ENCODE measurements around the gene EXOC2.

EXOC2 gene

DNA sequence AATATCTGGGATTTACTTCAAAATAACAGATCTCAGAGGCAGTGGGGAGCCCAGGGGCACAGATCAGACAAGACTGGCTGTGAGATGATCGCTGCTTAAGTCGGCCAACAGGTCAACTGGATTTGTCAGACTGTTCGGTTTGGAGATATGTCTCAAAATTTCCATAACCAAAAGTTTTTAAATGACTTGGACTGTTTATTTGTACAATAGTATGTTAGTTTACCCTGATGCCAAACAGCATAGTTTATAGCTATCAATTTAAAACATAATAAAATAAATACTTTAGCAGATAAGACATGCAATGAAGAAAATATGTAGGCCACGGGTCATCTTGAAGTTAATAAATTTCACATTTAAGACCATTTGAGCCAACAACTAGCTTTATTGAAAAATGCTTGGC, 174.7 kb downstream of the EXOC2 start:
- no peak overlapping the region for H3K4me3 ChIP-seq (ENCODE audit: low read depth, low read length)
- TF ChIP-seq, protein P1, sequence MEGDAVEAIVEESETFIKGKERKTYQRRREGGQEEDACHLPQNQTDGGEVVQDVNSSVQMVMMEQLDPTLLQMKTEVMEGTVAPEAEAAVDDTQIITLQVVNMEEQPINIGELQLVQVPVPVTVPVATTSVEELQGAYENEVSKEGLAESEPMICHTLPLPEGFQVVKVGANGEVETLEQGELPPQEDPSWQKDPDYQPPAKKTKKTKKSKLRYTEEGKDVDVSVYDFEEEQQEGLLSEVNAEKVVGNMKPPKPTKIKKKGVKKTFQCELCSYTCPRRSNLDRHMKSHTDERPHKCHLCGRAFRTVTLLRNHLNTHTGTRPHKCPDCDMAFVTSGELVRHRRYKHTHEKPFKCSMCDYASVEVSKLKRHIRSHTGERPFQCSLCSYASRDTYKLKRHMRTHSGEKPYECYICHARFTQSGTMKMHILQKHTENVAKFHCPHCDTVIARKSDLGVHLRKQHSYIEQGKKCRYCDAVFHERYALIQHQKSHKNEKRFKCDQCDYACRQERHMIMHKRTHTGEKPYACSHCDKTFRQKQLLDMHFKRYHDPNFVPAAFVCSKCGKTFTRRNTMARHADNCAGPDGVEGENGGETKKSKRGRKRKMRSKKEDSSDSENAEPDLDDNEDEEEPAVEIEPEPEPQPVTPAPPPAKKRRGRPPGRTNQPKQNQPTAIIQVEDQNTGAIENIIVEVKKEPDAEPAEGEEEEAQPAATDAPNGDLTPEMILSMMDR (IDR thresholded peaks at IDR 0.05; ENCODE audit: low read depth, low read length) = no peak
- no peak for TF ChIP-seq POLR2A (IDR thresholded peaks at IDR 0.05; ENCODE audit: extremely low read depth, insufficient read length)
- TF ChIP-seq, protein P2, sequence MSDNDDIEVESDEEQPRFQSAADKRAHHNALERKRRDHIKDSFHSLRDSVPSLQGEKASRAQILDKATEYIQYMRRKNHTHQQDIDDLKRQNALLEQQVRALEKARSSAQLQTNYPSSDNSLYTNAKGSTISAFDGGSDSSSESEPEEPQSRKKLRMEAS (IDR thresholded peaks at IDR 0.05; ENCODE audit: low read depth, low read length) = no peak
- TF ChIP-seq MYC (IDR thresholded peaks at IDR 0.05; ENCODE audit: low read depth, low read length) = no peak
- no peak for DNase-seq (ENCODE audit: low read depth)

DNA sequence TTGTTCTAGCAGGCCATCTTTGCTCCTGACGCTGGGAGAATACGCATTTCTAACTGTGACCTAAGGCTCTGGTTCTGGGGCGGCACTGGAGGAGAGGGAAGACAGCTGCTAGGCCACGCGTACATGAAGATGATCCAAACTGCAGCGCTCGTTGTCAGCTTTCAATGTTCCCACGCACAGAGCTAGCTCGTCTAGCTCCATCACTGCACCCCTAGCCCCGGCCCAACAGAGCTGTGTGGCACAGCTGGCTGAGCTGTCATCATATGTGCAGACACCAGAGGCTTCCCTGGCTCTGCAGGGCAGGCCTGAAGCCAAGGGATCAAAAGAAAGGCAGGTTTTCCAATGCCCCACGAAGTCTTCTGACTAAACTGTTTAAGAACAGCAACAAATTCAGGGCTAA, 176.7 kb downstream of the EXOC2 start:
- TF ChIP-seq POLR2A (IDR thresholded peaks at IDR 0.05; ENCODE audit: extremely low read depth, insufficient read length) (no peak), MYC (IDR thresholded peaks at IDR 0.05; ENCODE audit: low read depth, low read length) (no peak)
- TF ChIP-seq, protein P2 (IDR thresholded peaks at IDR 0.05; ENCODE audit: low read depth, low read length) = no peak
- TF ChIP-seq, protein P1 (IDR thresholded peaks at IDR 0.05; ENCODE audit: low read depth, low read length) = no peak
- DNase-seq (ENCODE audit: low read depth) = no peak

DNA sequence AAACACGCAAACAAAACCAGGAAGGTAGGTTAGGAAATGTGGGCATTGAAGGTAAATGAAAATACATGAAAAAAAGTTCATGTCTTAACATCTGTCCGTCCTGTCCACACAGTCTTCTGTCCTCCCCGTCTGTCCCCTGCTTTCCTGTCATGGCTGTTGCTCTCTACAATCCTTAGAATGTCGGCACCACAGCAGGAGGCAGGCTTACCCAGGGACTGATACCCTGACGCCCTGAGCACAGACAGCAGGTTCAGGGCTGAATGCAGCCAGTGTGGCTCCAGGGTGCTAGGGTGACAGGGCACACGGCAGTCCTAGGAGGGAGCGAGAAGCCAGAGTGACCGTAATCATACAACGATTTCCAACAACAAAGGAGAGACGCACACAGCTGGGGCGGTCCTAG, 177.7 kb downstream of the EXOC2 start:
- TF ChIP-seq MYC (IDR thresholded peaks at IDR 0.05; ENCODE audit: low read depth, low read length) (no peak), POLR2A (IDR thresholded peaks at IDR 0.05; ENCODE audit: extremely low read depth, insufficient read length) (no peak)
- TF ChIP-seq, protein P2 (IDR thresholded peaks at IDR 0.05; ENCODE audit: low read depth, low read length) = no peak
- TF ChIP-seq, protein P1 (IDR thresholded peaks at IDR 0.05; ENCODE audit: low read depth, low read length) = no peak
- no peak for DNase-seq (ENCODE audit: low read depth)

More for the DNA sequence above, 176.7 kb downstream of the EXOC2 start:
- H3K4me3 ChIP-seq (ENCODE audit: low read depth, low read length) = no peak overlapping the region

DNA sequence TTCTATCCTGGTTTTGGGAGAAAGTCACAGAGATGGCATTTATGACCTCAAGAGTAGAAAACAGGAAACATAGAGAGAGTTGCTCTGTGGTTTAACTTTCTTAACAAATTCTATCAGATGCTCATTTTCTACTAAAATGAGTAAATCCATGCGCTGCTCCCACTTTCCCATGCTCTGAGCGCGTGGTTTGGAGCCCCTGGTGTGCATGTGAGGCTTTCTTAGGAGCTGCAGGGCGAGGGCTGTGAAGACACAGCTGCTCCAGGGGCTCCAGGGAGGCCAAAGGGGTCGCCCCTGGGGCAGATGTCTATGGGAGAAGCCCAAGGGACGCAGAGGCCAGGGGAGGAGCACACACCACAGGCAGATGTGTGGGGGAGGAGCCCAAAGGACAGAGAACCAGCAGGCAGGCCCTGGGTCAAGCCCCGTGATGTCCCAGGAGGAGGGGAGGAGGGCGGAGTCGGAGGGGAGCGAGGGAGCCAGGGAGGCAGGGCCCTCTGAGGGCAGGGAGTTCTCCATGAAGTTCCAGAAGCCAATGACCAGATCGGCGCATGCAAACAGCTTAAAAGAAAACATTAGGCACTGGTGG, 178.5 kb downstream of the EXOC2 start:
- peak; percentile 80 for DNase-seq (ENCODE audit: low read depth)
- TF ChIP-seq POLR2A (IDR thresholded peaks at IDR 0.05; ENCODE audit: extremely low read depth, insufficient read length) = no peak
- TF ChIP-seq, protein P2 (IDR thresholded peaks at IDR 0.05; ENCODE audit: low read depth, low read length) = no peak
- TF ChIP-seq, protein P1 (IDR thresholded peaks at IDR 0.05; ENCODE audit: low read depth, low read length) = no peak
- no peak for TF ChIP-seq MYC (IDR thresholded peaks at IDR 0.05; ENCODE audit: low read depth, low read length)
- no peak overlapping the region for H3K4me3 ChIP-seq (ENCODE audit: low read depth, low read length)

More for the DNA sequence above, 177.7 kb downstream of the EXOC2 start:
- H3K4me3 ChIP-seq (ENCODE audit: low read depth, low read length) = no peak overlapping the region

DNA sequence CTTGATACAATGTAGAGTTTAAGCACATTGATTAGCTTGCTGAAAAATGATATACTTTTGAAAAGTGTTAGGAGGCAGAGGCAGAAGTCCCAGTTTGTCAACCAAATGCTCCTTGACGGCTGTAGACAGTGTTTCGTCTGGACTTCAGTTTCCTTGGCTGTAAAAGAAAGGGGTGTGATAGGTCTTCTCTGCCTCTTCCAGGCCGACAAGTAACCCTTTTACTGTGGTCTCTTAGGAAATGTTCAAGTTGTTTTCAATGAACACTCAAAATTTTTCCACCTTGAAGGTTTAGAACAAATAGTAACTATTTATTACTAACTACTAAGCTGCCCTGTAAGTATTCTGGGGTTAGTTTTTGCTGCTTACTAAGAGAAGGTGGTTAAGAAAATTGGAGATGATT, 179.0 kb downstream of the EXOC2 start:
- DNase-seq (ENCODE audit: low read depth) = no peak
- TF ChIP-seq, protein P1 (IDR thresholded peaks at IDR 0.05; ENCODE audit: low read depth, low read length) = no peak
- TF ChIP-seq MYC (IDR thresholded peaks at IDR 0.05; ENCODE audit: low read depth, low read length) = no peak
- TF ChIP-seq, protein P2 (IDR thresholded peaks at IDR 0.05; ENCODE audit: low read depth, low read length) = no peak
- TF ChIP-seq POLR2A (IDR thresholded peaks at IDR 0.05; ENCODE audit: extremely low read depth, insufficient read length) = no peak
- no peak overlapping the region for H3K4me3 ChIP-seq (ENCODE audit: low read depth, low read length)
